ENCODE data around the gene KCNJ6. TPM values are rescaled to one million over a fixed set of nuclear protein-coding genes. Genes with fewer than 3 reads are reported as not detected.
"Not testable (repeated sequence)": the region's sequence is repeated elsewhere in the genome, so short reads cannot be mapped to it uniquely, and the experiment has no call there.

Gene KCNJ6
- total RNA-seq, 6 experiments from 2014 or later, result not detected

GRCh38 chr21:37766129-37766528, 150.1 kb downstream of the KCNJ6 start:
- H3K9me3 Mint-ChIP-seq, result no peaks in the 10 kb centered on the region
- peaks cover 14% of the 10 kb centered on the region for H3K27me3 Mint-ChIP-seq (ENCODE audit: insufficient read depth)
- no peak for DNase-seq
- H3K4me3 Mint-ChIP-seq, result no peak overlapping the region
- no peaks in the 10 kb centered on the region for H3K36me3 Mint-ChIP-seq (ENCODE audit: low read depth)
- no peak for TF ChIP-seq CTCF (IDR thresholded peaks at IDR 0.05)
- H3K4me1 Mint-ChIP-seq (ENCODE audit: low read depth), result peaks cover 8% of the 10 kb centered on the region
- no peak overlapping the region for H3K27ac Mint-ChIP-seq

GRCh38 chr21:37765221-37765900, 150.9 kb downstream of the KCNJ6 start:
- TF ChIP-seq CTCF (IDR thresholded peaks at IDR 0.05), result no peak
- Mint-ChIP-seq H3K27me3 (ENCODE audit: insufficient read depth) (peaks cover 14% of the 10 kb centered on the region), H3K4me3 (no peak overlapping the region), H3K27ac (no peak overlapping the region), H3K4me1 (ENCODE audit: low read depth) (peaks cover 8% of the 10 kb centered on the region), H3K36me3 (ENCODE audit: low read depth) (no peaks in the 10 kb centered on the region), H3K9me3 (no peaks in the 10 kb centered on the region)
- no peak for DNase-seq

GRCh38 chr21:37764691-37765090, 151.6 kb downstream of the KCNJ6 start:
- no peak for DNase-seq
- peaks cover 14% of the 10 kb centered on the region for H3K27me3 Mint-ChIP-seq (ENCODE audit: insufficient read depth)
- no peaks in the 10 kb centered on the region for H3K9me3 Mint-ChIP-seq
- H3K27ac Mint-ChIP-seq, result no peak overlapping the region
- no peak overlapping the region for H3K4me3 Mint-ChIP-seq
- H3K4me1 Mint-ChIP-seq (ENCODE audit: low read depth), result peaks cover 8% of the 10 kb centered on the region
- TF ChIP-seq CTCF (IDR thresholded peaks at IDR 0.05), result no peak
- no peaks in the 10 kb centered on the region for H3K36me3 Mint-ChIP-seq (ENCODE audit: low read depth)

GRCh38 chr21:37763298-37763697, 153.0 kb downstream of the KCNJ6 start:
- H3K27ac Mint-ChIP-seq, result no peak overlapping the region
- H3K9me3 Mint-ChIP-seq, result no peaks in the 10 kb centered on the region
- no peaks in the 10 kb centered on the region for H3K36me3 Mint-ChIP-seq (ENCODE audit: low read depth)

GRCh38 chr21:37762606-37763005, 153.7 kb downstream of the KCNJ6 start:
- no peaks in the 10 kb centered on the region for H3K36me3 Mint-ChIP-seq (ENCODE audit: low read depth)
- H3K4me1 Mint-ChIP-seq (ENCODE audit: low read depth), result peaks cover under 1% of the 10 kb centered on the region; the same call in 1 of the 2 replicates
- H3K4me3 Mint-ChIP-seq, result no peak overlapping the region
- TF ChIP-seq CTCF (IDR thresholded peaks at IDR 0.05), result no peak
- no peak for DNase-seq
- peaks cover 17% of the 10 kb centered on the region for H3K27me3 Mint-ChIP-seq (ENCODE audit: insufficient read depth)
- no peaks in the 10 kb centered on the region for H3K9me3 Mint-ChIP-seq
- no peak overlapping the region for H3K27ac Mint-ChIP-seq

More at GRCh38 chr21:37763298-37763697, 153.0 kb downstream of the KCNJ6 start:
- no peak for DNase-seq
- H3K4me1 Mint-ChIP-seq (ENCODE audit: low read depth), result peaks cover 7% of the 10 kb centered on the region
- TF ChIP-seq CTCF (IDR thresholded peaks at IDR 0.05), result no peak
- no peak overlapping the region for H3K4me3 Mint-ChIP-seq
- H3K27me3 Mint-ChIP-seq (ENCODE audit: insufficient read depth), result peaks cover 16% of the 10 kb centered on the region

GRCh38 chr21:37761406-37761805, 154.9 kb downstream of the KCNJ6 start:
- peaks cover 14% of the 10 kb centered on the region for H3K27me3 Mint-ChIP-seq (ENCODE audit: insufficient read depth)
- not testable (repeated sequence) for H3K27ac Mint-ChIP-seq; H3K36me3 Mint-ChIP-seq (ENCODE audit: low read depth); DNase-seq; H3K9me3 Mint-ChIP-seq; H3K4me1 Mint-ChIP-seq (ENCODE audit: low read depth); H3K4me3 Mint-ChIP-seq
